GM21576 (cell line): ENCODE results near the gene PPP2R5C.

ENCODE experiments used
- ATAC-seq: cut with Tn5 transposase; IDR thresholded peaks from one replicate; pipeline ENCODE4 v1.9.1; 2021; ENCODE audit warnings: mild to moderate bottlenecking, moderate library complexity; ENCODE audit not compliant: unreplicated experiment

The PPP2R5C gene

DNA sequence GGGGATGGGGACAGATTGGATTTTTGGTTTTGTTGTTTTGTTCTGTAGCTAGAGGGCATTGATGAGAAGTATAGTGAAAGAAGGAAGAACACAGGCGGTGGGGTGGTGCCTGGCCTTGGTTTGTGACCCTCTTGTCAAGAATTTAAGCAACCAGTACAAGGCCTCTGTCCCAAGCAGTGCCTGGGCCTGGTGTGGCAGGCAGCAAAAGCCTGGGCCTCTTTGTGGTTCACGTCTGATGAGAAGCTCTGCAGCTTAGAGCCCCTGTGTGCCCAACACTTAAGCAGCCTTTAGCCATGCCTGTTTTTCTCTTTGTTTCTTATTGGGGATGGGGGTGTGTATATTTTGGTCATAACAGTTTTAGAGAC is 98.0 kb downstream of the PPP2R5C start:
- ATAC-seq, result no peak

DNA sequence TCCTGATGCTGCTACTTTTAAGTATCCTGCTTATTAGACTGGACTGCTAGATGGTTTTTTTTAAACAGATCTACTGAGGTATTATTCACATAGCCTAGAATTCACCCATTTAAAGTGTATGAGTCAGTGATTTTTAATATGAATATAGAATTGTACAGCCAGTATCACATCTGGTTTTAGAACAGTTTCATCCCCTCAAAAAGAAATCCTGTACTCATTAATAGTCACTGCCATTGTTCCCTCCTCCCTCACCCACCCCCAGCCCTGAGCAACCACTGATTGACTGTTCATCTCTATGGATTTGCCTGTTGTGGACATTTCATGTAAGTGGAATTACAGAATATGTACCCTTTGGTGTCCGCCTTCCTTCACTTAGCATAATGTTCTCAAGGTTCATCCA is 98.4 kb downstream of the PPP2R5C start:
- ATAC-seq, result no peak

DNA sequence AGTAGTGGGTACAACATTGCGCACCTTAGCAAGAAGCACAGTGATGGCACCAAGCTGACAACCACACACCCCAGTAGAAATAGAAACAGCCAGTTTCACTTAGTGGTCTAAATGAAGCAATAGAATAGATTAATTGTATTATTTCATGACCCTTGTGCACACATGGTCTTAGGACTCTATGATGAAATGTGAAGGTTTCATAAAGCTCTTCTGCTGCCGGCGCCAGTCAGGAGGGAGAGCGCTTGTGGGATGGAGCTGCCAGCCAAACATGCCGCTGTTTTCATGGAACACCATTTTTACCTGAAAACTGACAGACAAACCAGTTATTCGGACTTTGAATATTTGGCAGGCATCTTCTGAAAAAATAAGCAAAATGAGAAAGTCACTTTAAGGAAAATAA is 100.0 kb downstream of the PPP2R5C start:
- no peak for ATAC-seq

DNA sequence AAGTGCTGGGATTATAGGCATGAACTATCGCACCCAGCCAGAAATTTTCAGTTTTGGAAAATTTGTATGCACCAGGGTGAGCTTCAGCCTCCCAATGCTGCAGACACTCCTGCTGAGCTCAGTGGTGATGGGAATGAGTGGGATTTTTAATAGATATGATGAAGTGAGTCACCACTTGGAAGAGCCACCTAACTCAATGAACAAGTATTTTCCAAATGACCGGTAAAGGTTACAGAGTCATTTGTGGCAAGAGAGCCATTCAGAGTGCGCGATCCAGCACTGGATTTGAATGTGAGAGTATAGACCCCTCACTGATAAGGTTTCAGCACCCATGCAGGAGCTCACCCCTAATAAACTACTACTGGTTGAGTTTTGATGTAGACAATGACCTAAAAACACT is 100.7 kb downstream of the PPP2R5C start:
- no peak for ATAC-seq

DNA sequence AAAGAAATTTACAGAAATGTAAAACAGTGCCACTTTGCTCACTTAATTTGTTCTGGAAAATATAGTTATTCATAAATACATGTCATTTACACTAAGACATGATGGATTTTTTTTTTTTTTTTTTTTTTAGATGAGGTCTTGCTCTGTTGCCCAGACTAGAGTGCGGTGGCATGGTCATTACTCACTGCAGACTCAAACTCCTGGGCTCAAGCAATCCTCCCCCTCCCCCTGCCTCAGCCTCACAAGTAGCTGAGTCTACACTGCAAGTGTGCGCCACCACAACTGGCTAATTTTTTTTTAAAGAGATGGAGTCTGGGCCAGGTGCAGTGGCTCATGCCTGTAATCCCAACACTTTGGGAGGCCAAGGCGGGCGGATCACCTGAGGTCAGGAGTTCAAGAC is 101.2 kb downstream of the PPP2R5C start:
- no peak for ATAC-seq

DNA sequence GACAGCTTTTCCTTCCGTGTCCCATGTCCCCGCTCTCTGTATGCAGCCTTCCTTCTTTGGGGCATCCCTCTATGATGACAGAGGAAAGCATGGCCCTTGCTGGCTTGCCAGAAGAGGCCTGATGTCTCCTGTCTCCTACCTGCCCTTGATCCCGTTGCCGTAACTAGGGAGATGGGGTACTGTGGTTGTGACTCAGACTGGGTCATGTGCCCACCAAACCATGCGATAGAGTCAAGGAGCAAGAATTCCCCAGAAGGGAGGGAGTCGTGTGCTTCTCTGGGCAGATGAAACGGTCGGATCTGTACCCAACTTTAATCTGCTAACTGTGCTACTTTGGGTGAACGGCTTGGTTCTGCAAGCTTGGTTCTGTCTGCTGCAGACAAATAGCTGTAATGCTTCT is 103.8 kb downstream of the PPP2R5C start:
- ATAC-seq, result no peak

- ATAC-seq, result no peak
These were observed 106.3 kb downstream of the PPP2R5C start for GRCh38 chr14:101867854-101868253.

- ATAC-seq, result no peak
These were observed 107.7 kb downstream of the PPP2R5C start for GRCh38 chr14:101869217-101869616.

- no peak for ATAC-seq
These were observed 108.9 kb downstream of the PPP2R5C start for GRCh38 chr14:101870273-101870939.

DNA sequence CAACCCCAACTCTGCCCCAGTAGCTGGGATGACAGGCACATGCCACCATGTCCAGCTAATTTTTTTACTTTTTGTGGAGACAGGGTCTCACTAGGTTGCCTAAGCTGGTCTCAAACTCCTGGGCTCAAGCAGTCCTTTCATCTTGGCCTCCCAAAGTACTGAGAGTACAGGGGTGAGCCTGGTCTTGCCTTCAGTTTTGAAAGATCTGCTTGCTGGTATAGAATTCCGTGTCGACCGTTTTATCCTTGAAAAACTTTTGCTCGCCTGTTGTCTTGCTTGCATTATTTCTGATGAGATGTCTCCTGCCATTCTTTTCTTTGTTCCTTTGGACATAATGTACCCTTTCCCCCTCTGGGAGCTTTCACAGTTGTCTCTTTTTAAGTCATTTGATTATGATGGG is 110.8 kb downstream of the PPP2R5C start:
- no peak for ATAC-seq

- ATAC-seq, result no peak
These were observed 111.7 kb downstream of the PPP2R5C start for GRCh38 chr14:101873076-101873825.

DNA sequence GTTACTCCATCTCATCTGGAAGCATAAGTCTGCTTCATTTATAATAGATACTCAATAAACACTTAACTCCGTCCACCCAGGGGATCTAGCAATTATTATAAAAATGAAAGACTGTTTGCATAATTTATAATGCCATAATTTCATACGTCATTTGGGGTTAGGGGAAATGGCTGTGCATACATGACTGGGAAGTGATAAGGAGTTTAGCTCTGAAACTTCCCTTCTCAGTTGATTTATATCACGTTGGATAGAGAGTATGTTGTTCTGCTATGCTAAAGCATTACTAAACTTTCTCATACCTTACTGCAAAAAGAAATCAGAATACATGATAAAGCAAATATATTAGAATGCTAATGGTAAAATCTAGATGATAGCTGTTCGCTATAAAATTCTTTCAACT is 112.5 kb downstream of the PPP2R5C start:
- no peak for ATAC-seq

DNA sequence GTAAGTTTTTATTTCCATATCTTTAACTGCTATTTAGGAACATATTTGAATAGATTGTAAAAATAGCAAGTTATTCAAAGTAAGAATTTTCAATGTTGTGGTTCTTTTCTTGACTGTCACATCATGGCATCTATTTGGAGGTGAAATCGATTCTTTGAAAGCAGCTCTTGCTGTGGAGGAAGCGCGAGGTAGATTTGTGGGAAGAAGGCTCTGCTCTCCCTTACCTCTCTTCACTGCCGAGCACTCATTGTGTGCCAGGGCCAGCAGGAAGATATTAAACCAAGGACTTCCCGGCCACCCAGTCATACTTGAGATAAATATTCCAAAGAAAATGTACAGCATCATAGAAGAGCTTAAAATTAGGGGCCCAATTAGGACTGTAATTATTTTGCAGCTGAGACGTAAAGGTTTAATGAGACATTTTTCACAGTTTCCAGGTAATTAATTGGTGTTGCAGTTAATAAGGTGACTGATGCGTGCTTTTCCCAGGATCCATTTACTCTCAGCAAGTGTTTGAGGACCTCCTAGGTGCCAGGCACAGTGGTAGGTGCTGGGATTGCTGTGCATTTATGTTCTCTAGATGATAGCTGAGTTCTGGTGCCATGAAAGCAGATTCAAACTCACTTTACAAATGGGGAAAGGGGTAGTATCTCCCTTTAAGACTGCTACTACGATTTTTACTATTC is 113.7 kb downstream of the PPP2R5C start:
- no peak for ATAC-seq

- peak; percentile 19 for ATAC-seq
These were observed 114.4 kb downstream of the PPP2R5C start for GRCh38 chr14:101875727-101876554.

DNA sequence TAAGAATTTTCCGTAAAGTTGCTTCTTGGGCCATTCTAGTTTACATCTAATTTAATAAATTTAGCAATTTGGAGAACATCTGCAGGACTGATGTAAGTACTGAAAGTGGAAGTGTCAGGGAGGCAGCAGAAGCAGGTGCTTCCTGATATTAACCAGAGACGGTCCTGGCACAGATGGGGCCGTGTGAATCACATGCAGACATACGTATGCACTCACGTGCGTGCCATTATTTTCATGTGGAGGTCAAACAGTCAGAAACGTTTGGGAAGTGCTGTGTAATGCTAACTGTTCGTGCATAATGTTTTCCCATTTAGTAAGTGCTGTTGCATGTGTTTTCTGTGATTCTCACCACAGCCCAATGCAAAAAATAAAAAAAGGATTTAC is 115.0 kb downstream of the PPP2R5C start:
- peak; percentile 84 for ATAC-seq

DNA sequence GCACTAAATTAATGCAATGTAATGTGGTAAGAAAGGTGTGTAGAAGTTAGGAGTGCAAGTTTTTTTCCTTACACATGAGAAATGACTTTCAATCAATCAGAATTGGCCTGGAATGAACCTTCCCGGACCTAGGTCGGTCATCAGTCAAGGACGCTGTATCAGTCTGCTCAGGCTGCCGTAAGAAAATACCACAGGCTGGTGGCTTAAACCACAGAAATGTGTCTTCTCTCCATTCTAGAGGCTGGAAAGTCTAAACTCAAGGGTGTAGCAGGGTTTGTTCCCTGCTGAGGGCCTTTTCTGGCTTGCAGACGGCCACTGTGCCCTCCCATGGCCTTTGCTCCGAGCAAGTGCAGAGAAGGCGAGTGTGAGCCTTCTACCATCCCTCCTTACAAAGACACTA is 116.3 kb downstream of the PPP2R5C start:
- no peak for ATAC-seq

- no peak for ATAC-seq
These were observed 116.8 kb downstream of the PPP2R5C start for GRCh38 chr14:101878211-101878821.

DNA sequence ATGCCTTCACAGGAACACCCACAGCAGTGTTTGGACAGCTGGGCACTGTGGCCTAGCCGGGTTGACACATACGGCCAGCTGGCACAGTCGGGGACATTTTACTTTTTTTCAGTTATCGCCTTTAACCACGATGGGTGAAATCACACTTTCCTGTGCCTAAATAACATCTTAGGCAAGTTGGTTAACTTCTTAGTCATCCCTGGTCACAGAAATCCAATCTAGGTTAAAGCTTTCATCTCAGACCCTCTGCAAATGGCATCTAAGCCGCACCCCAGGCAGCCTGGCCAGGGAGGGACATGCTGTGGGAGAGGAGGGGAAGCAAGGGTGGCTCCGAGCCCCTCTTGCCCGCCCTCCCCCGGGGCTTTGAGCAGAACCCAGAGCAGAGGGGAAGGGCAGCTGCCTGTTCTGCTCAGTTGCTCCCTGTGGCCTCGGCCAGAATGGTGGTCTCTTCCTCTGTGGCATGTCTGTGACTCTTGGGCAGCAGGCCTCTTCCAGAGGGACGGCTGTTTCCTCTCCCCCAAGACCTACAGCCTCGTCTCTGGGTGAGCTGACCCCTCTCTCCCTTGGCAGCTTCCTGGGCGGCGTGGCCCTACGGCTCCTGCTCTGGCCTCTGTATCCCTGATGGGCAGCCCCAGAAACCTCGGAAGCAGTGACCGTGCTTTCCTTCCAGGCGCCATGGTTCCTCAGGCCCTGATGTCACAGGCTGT is 117.5 kb downstream of the PPP2R5C start:
- no peak for ATAC-seq

- ATAC-seq, result no peak
These were observed 118.2 kb downstream of the PPP2R5C start for GRCh38 chr14:101879529-101880336.
